Esophagus mucosa (tissue), 1 donor: ENCODE measurements around the gene LCE2A. TPM values are rescaled to one million over a fixed set of nuclear protein-coding genes. Genes with fewer than 3 reads are reported as not detected.
A peak's percentile ranks its signal among the peaks of the same experiment; 100 is the strongest.

ENCODE experiments used
- ATAC-seq: fragments of 200-7000 bp; cut with Tn5 transposase; one replicate; pipeline ENCODE4 v1.9.1; 2020
- total RNA-seq: library from RNA; stranded (reverse); gene quantifications from one replicate; pipeline ENCODE4 v1.2.4, GENCODE V29; 2023
- donor health status: DM: yes; HTN: yes; CAD: no.

LCE2A gene
- total RNA-seq, 1 donor from 2014 or later, result not detected

DNA sequence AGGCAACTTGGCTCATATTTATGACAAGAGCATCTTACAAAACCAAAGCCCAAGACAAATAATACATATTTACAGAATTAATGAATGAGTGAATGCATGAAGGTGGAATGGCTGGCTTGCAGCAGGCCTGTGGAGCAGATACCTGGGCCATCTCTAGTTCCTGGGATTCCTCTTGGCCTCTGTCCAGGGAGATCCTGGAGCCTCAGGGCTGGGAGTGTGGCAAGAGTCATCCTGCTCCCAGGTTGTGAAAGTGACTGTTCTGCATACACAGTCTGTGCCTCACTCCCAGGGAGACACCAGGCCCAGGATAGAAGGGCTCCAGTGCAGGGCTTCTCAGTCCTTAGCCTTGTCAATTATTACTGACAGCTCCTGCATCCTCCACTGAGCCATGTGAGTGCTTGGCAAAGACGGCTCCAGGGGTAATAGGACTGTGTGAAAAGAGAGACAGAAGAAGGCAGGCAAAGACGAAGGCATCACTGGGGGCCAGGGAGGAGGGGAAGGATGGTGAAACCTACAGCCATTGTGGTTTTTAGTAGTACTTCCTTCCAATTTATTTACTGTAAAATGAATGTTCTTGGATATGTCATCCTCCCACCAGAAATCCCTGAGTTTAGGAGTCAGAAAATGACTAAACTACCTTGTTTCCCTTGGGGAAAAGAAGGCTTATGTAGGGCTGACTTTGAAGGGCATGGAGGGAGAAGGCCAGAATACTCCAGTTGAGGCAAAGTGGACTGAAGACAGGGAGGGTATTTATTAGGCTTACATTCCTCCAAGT, 45.4 kb downstream of the LCE2A start:
- peak; percentile 58 for ATAC-seq

- peak; percentile 87 for ATAC-seq
Measured at GRCh38 chr1:152745289-152745704, 47.2 kb downstream of the LCE2A start.

- ATAC-seq, result no peak
Measured at GRCh38 chr1:152745765-152746444, 47.8 kb downstream of the LCE2A start.

GRCh38 chr1:152747831-152748230, 49.7 kb downstream of the LCE2A start:
- ATAC-seq, result no peak

Other genes starting within 250 kb of the LCE2A start
- gene LCE5A, start 187.5 kb upstream of the LCE2A start, total RNA-seq, result not detected
- 248 TPM for gene CRCT1, start 183.9 kb upstream of the LCE2A start, total RNA-seq
- gene LCE3E, start 131.6 kb upstream of the LCE2A start, total RNA-seq, result 4.3 TPM
- 7.7 TPM for gene LCE3D, start 117.8 kb upstream of the LCE2A start, total RNA-seq
- gene LCE3C, start 98.1 kb upstream of the LCE2A start, total RNA-seq, result not detected
- gene LCE3B, start 84.5 kb upstream of the LCE2A start, total RNA-seq, result not detected
- not detected for gene LCE3A, start 75.2 kb upstream of the LCE2A start, total RNA-seq
- gene LCE2D, start 35.0 kb upstream of the LCE2A start, total RNA-seq, result not detected
- not detected for gene LCE2C, start 23.1 kb upstream of the LCE2A start, total RNA-seq
- not detected for gene LCE2B, start 12.2 kb upstream of the LCE2A start, total RNA-seq
- gene LCE4A, start 9.8 kb downstream of the LCE2A start, total RNA-seq, result not detected
- gene KPRP, start 59.7 kb downstream of the LCE2A start, total RNA-seq, result 3.6 TPM
- not detected for gene LCE1F, start 76.8 kb downstream of the LCE2A start, total RNA-seq
- not detected for gene LCE1E, start 87.9 kb downstream of the LCE2A start, total RNA-seq
- not detected for gene LCE1D, start 98.4 kb downstream of the LCE2A start, total RNA-seq
- gene LCE1C, start 108.3 kb downstream of the LCE2A start, total RNA-seq, result 1.00 TPM
- not detected for gene LCE1B, start 113.6 kb downstream of the LCE2A start, total RNA-seq
- gene LCE1A, start 129.1 kb downstream of the LCE2A start, total RNA-seq, result not detected
- not detected for gene LCE6A, start 144.5 kb downstream of the LCE2A start, total RNA-seq
- not detected for gene LCE7A, start 161.7 kb downstream of the LCE2A start, total RNA-seq
- gene SMCP, start 180.0 kb downstream of the LCE2A start, total RNA-seq, result not detected
- gene IVL, start 210.2 kb downstream of the LCE2A start, total RNA-seq, result 145 TPM
- gene SPRR5, start 248.9 kb downstream of the LCE2A start, total RNA-seq, result 3.5 TPM